ENCODE data around the gene MARVELD1. TPM values are rescaled to one million over a fixed set of nuclear protein-coding genes. Genes with fewer than 3 reads are reported as not detected.

MARVELD1 gene
- 133 to 150 TPM (median 143 TPM) in 3 replicates for total RNA-seq
- long read RNA-seq, transcript MARVELD1-201 (2 exons, 3,221 nt), result major isoform, 185 of 194 reads
- long read RNA-seq, partial matches to known transcripts, result 2 of 194 reads
- long read RNA-seq, other reads (novel, unspliced or antisense), result 7 of 194 reads

DNA sequence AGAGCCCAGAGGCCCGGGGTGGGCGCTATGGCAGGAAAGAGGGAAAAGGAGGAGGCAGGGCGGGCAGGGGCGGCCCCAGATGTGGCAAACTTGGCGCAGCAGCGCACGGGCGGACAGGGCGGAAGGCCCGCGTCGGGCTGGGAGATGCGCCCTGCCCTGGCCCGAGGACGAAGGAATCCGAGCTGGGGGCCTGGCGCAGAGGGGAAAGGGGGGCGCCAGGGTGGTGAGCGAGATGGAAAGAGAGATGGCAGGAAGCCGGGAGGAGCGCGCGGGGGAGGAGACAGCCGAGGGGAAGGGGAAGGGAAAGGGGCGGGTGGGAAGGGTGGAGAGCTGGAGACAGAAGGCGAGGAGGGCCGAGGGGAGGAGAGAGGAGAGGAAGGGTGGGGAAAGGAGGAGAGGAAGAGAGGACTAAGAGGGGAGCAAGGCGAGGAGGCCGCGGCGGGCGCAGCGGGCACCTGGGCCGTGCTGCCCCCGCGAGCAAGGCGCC is at the start of gene MARVELD1:
TSS of gene MARVELD1 (plus strand) at position 392 of the 487 bp plus-strand sequence. CDS start 147 bp downstream, outside the sequence.
- Mint-ChIP-seq H3K27ac (ENCODE audit: unreplicated experiment) (peak within 1 kb of the TSS; percentile 98), H3K27me3 (ENCODE audit: low read depth) (no peaks in the 10 kb centered on the region), H3K36me3 (ENCODE audit: low read depth) (peaks cover 17% of the 10 kb centered on the region), H3K9me3 (ENCODE audit: low read depth) (peaks cover 2% of the 10 kb centered on the region), H3K4me1 (ENCODE audit: low read depth) (peaks cover 67% of the 10 kb centered on the region), H3K4me3 (ENCODE audit: unreplicated experiment) (peak within 1 kb of the TSS; percentile 99)
- DNase-seq (ENCODE audit: low spot score), result no peak
- TF ChIP-seq, protein P1, sequence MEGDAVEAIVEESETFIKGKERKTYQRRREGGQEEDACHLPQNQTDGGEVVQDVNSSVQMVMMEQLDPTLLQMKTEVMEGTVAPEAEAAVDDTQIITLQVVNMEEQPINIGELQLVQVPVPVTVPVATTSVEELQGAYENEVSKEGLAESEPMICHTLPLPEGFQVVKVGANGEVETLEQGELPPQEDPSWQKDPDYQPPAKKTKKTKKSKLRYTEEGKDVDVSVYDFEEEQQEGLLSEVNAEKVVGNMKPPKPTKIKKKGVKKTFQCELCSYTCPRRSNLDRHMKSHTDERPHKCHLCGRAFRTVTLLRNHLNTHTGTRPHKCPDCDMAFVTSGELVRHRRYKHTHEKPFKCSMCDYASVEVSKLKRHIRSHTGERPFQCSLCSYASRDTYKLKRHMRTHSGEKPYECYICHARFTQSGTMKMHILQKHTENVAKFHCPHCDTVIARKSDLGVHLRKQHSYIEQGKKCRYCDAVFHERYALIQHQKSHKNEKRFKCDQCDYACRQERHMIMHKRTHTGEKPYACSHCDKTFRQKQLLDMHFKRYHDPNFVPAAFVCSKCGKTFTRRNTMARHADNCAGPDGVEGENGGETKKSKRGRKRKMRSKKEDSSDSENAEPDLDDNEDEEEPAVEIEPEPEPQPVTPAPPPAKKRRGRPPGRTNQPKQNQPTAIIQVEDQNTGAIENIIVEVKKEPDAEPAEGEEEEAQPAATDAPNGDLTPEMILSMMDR (IDR thresholded peaks at IDR 0.05), result peak; percentile 11

DNA sequence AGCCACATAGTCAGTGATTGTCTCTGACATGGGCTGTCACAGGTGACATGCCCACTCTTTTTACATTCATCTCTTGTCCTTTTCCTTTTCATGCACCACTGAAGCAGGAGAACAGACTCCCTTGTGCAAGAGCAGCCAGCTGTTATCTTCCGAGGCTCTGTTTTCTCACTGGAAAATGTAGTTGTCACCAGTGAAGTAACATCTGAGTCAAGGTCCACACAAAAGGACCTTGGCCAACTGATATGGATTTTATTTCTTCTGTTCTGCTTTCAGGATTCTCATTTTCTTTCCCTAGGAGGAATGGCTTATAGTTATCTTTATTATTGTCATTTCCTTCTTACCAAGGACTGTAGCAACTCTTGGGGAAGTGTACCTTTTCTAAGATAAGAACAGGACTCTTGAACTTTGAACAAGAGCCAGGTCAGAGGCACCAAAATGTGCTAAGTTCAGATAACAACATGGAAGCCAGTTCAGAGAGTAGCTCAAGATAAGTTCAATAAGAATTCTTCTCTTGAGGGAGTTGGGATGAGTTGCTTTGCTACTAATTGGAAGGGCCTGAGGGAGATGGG is 49.2 kb upstream of the MARVELD1 start:
- Mint-ChIP-seq H3K36me3 (ENCODE audit: low read depth) (peaks cover 38% of the 10 kb centered on the region), H3K9me3 (ENCODE audit: low read depth) (no peaks in the 10 kb centered on the region), H3K4me3 (ENCODE audit: unreplicated experiment) (no peak overlapping the region), H3K27me3 (ENCODE audit: low read depth) (no peaks in the 10 kb centered on the region), H3K27ac (ENCODE audit: unreplicated experiment) (no peak overlapping the region), H3K4me1 (ENCODE audit: low read depth) (peaks cover 4% of the 10 kb centered on the region)
- no peak for DNase-seq (ENCODE audit: low spot score)
- TF ChIP-seq, protein P1 (IDR thresholded peaks at IDR 0.05), result no peak

DNA sequence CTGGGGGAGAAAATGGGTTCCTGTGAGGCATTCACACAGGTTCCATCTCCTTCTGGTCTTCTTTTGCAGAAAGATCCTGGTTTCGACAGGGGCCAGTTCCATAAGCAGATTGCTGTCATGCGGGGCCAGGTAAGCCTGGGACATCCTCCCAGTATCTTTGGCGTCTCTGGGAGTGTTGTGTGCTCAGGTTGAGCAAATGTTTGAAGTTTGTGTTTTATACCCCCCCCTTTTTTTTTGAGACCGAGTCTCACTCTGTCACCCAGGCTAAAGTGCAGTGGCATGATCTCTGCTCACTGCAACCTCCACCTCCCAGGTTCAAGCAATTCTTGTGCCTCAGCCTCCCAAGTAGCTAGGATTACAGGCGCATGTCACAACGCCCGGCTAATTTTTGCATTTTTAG is 46.5 kb upstream of the MARVELD1 start:
- Mint-ChIP-seq H3K4me1 (ENCODE audit: low read depth) (no peaks in the 10 kb centered on the region), H3K4me3 (ENCODE audit: unreplicated experiment) (no peak overlapping the region), H3K27ac (ENCODE audit: unreplicated experiment) (no peak overlapping the region), H3K9me3 (ENCODE audit: low read depth) (no peaks in the 10 kb centered on the region), H3K36me3 (ENCODE audit: low read depth) (peaks cover 37% of the 10 kb centered on the region), H3K27me3 (ENCODE audit: low read depth) (no peaks in the 10 kb centered on the region)
- TF ChIP-seq, protein P1 (IDR thresholded peaks at IDR 0.05), result no peak
- no peak for DNase-seq (ENCODE audit: low spot score)

DNA sequence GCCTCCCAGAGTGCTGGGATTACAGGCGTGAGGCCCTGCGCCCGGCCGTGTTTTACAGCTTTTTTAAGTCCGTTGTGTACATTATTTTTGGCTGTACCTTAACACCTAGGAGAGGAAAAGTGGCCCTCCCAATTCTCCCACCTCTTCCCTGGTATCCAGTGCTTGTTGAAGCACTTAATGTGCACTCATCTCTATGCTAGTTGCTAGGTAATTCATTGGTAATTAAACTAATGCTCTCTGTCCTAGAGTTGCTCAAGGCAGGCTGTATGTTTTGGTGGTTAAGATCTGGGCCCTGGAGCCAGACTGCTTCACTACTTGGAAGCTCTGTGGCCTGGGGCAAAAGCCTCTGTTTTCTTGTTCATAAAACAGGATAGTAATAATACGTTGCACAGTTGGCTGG is 46.1 kb upstream of the MARVELD1 start:
- H3K36me3 Mint-ChIP-seq (ENCODE audit: low read depth), result peaks cover 36% of the 10 kb centered on the region
- TF ChIP-seq, protein P1 (IDR thresholded peaks at IDR 0.05), result no peak
- no peak overlapping the region for H3K4me3 Mint-ChIP-seq (ENCODE audit: unreplicated experiment)
- no peak for DNase-seq (ENCODE audit: low spot score)
- H3K27ac Mint-ChIP-seq (ENCODE audit: unreplicated experiment), result no peak overlapping the region
- H3K4me1 Mint-ChIP-seq (ENCODE audit: low read depth), result no peaks in the 10 kb centered on the region
- H3K27me3 Mint-ChIP-seq (ENCODE audit: low read depth), result no peaks in the 10 kb centered on the region
- H3K9me3 Mint-ChIP-seq (ENCODE audit: low read depth), result no peaks in the 10 kb centered on the region

DNA sequence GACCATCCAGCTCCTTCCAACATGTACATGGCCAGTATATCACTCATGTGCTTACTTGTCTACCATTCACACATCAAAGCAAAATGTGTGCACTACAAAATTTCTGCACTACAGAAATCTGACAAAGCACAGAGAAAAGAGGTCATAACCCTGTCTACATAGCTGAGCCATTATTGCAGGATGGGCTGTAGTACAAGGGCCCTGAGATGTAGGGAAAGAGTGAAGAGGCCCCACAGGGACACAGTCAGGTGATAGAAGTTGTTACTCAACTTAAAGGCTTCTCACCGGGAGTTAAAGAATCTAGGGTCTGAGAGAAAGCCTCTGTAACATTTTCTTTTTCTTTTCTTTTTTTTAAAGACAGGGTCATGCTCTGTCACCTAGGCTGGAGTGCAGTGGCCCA is 44.0 kb upstream of the MARVELD1 start:
- Mint-ChIP-seq H3K27ac (ENCODE audit: unreplicated experiment) (no peak overlapping the region), H3K4me3 (ENCODE audit: unreplicated experiment) (no peak overlapping the region), H3K36me3 (ENCODE audit: low read depth) (peaks cover 31% of the 10 kb centered on the region), H3K4me1 (ENCODE audit: low read depth) (no peaks in the 10 kb centered on the region), H3K9me3 (ENCODE audit: low read depth) (no peaks in the 10 kb centered on the region), H3K27me3 (ENCODE audit: low read depth) (no peaks in the 10 kb centered on the region)
- no peak for DNase-seq (ENCODE audit: low spot score)
- TF ChIP-seq, protein P1 (IDR thresholded peaks at IDR 0.05), result no peak

Data from chondrocyte (in vitro differentiated cells).